HG03354 (cell line): Measurements from ENCODE around the gene LIN7B.

Experiments
- ATAC-seq: cut with Tn5 transposase; IDR thresholded peaks from one replicate; pipeline ENCODE4 v1.9.1; 2021; ENCODE audit warnings: mild to moderate bottlenecking; ENCODE audit not compliant: unreplicated experiment, poor library complexity, severe bottlenecking

Gene LIN7B

GRCh38 chr19:49157445-49158224 is 43.5 kb downstream of the LIN7B start, which contains the start of gene TRPM4:
Gene TRPM4 (plus strand): TSS chr19:49157792. CDS start chr19:49157867, 75 bp downstream.
- ATAC-seq, result no peak

DNA sequence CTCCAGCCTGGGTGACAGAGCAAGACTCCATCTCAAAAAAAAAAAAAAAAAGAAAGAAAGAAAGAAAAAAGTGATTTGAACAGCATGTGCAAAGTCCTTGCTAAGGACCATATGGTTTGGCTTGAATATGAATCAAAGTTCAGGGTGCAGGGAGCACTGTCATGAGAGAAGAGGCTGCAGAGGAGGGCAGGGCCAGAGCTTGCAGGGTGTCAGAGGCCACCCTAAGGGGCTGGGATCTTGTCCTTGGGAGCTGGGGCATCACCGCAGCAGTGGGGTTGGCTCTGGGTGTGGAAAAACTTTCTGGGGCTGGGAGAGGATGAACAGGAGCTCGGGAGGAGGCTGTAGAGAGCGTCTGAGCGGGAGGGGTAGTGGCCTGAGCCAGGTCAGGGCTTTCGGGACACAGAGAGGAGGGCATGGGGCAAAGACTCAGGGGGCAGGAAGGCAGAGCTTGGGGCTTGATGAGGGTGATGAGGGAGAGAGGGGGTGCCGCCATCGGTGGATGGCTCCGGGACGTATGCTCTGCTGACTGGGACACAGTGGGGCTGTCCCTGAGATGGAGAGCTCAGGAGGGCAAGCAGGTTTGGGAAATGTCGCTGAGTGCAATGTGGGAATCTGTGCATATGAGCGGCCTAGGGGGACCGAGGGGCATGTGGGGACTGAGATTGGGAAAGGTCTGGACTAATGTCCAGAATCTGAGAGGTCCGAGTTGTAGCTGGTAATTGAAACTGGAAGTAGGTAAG is 46.5 kb downstream of the LIN7B start:
- ATAC-seq, result no peak

GRCh38 chr19:49161987-49162386 is 47.8 kb downstream of the LIN7B start:
- ATAC-seq, result no peak

- no peak for ATAC-seq
These were observed 51.1 kb downstream of the LIN7B start for GRCh38 chr19:49165111-49165750.

DNA sequence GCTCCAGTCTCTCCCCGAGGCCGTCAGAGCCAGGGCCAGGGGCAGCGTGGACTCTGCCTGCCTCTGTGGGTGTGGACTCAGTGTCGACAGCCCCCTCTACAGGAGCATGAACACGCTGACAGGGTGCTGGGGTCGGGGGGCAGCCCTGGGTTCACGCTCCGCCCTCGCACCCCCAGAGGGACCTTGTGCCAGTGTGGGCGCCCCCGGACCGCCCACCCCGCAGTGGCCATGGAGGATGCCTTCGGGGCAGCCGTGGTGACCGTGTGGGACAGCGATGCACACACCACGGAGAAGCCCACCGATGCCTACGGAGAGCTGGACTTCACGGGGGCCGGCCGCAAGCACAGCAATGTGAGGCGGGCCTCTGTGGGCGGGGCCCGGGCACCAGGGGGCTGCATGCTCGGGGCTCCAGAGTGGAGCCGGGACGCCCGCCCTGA is 51.7 kb downstream of the LIN7B start:
- no peak for ATAC-seq

GRCh38 chr19:49167857-49168409 is 53.8 kb downstream of the LIN7B start:
- no peak for ATAC-seq
